ENCODE results near the gene SLC7A7. TPM values are rescaled to one million over a fixed set of nuclear protein-coding genes. Genes with fewer than 3 reads are reported as not detected.

SLC7A7 gene
- total and polyA plus RNA-seq, 2 of the 13 experiments (the other 11 are each of a cell fraction or from before 2014, with no cell fraction given): 0.13 to 0.63 TPM

- TF ChIP-seq ZNF317 (CRISPR knock-in tag; IDR thresholded peaks at IDR 0.05) (no peak), THYN1 (CRISPR knock-in tag; IDR thresholded peaks at IDR 0.05; ENCODE audit: borderline replicate concordance, low read depth) (no peak), ZNF33B (CRISPR knock-in tag; IDR thresholded peaks at IDR 0.05) (0 out of 2 replicates have a peak, but pooled peaks have one; percentile 57), SMC3 (IDR thresholded peaks at IDR 0.05; ENCODE audit: low read length) (no peak), ZBTB2 (CRISPR knock-in tag; IDR thresholded peaks at IDR 0.05; ENCODE audit: low read depth) (no peak), HNRNPL (IDR thresholded peaks at IDR 0.05; ENCODE audit: low read depth, low read length) (no peak), TSC22D2 (CRISPR knock-in tag; IDR thresholded peaks at IDR 0.05; ENCODE audit: borderline replicate concordance) (no peak), BCL3 (CRISPR knock-in tag; IDR thresholded peaks at IDR 0.05) (0 out of 2 replicates have a peak, but pooled peaks have one; percentile 58), ZNF124 (CRISPR knock-in tag; IDR thresholded peaks at IDR 0.05) (no peak), ZNF556 (CRISPR knock-in tag; IDR thresholded peaks at IDR 0.05; ENCODE audit: borderline replicate concordance) (no peak), SRSF9 (IDR thresholded peaks at IDR 0.05; ENCODE audit: borderline replicate concordance, insufficient read depth, low read depth, low read length, poor library complexity, severe bottlenecking) (no peak), FOSL1 (CRISPR knock-in tag; IDR thresholded peaks at IDR 0.05; ENCODE audit: borderline replicate concordance) (0 out of 2 replicates have a peak, but pooled peaks have one; percentile 20), TGIF2 (CRISPR knock-in tag; IDR thresholded peaks at IDR 0.05) (no peak), ZNF850 (CRISPR knock-in tag; conservative IDR thresholded peaks at IDR 0.05) (no peak), U2AF2 (IDR thresholded peaks at IDR 0.05; ENCODE audit: low read depth, low read length) (no peak), TRIM24 (CRISPR knock-in tag; IDR thresholded peaks at IDR 0.05) (0 out of 2 replicates have a peak, but pooled peaks have one; percentile 44), ZNF713 (CRISPR knock-in tag; IDR thresholded peaks at IDR 0.05) (no peak), ZNF460 (CRISPR knock-in tag; IDR thresholded peaks at IDR 0.05; ENCODE audit: borderline replicate concordance) (no peak), PAX8 (CRISPR knock-in tag; IDR thresholded peaks at IDR 0.05; ENCODE audit: borderline replicate concordance) (no peak), ZNF207 (IDR thresholded peaks at IDR 0.05; ENCODE audit: borderline replicate concordance) (no peak), ZNF329 (CRISPR knock-in tag; IDR thresholded peaks at IDR 0.05; ENCODE audit: low read depth) (no peak), U2AF1 (optimal IDR thresholded peaks at IDR 0.05; ENCODE audit: low read depth, low read length) (no peak), PAF1 (CRISPR knock-in tag; IDR thresholded peaks at IDR 0.05) (no peak), KLF15 (CRISPR knock-in tag; IDR thresholded peaks at IDR 0.05; ENCODE audit: borderline replicate concordance) (no peak), HES4 (CRISPR knock-in tag; IDR thresholded peaks at IDR 0.05; ENCODE audit: borderline replicate concordance) (no peak), KDM2A (CRISPR knock-in tag; IDR thresholded peaks at IDR 0.05; ENCODE audit: borderline replicate concordance, low read depth) (0 out of 2 replicates have a peak, but pooled peaks have one; percentile 20), CAMTA2 (CRISPR knock-in tag; IDR thresholded peaks at IDR 0.05; ENCODE audit: borderline replicate concordance) (no peak), HDAC2 (CRISPR knock-in tag; IDR thresholded peaks at IDR 0.05) (peak; percentile 47; the same call in 1 of the 2 replicates)
Measured at GRCh38 chr14:22796087-22796707, 19.0 kb downstream of the SLC7A7 start (continued).

Data from HepG2 (cell line).